Esophagus squamous epithelium (tissue), 5 donors: ENCODE measurements around the gene SV2A. TPM values are rescaled to one million over a fixed set of nuclear protein-coding genes. Genes with fewer than 3 reads are reported as not detected.
"Not testable (repeated sequence)": the region's sequence is repeated elsewhere in the genome, so short reads cannot be mapped to it uniquely, and the experiment has no call there.

Experiments
- DNase-seq: peaks from one replicate; lab custom pipeline; 2025; lab: John Stamatoyannopoulos, UW
- H3K27ac ChIP-seq, 4 donors: fragments of 200-600 bp; sonication (generic); one replicate each; pipeline ENCODE4 v1.5.1; 2016 to 2019; ENCODE audit warnings: mild to moderate bottlenecking in 1 of 4
- H3K27me3 ChIP-seq, 4 donors: fragments of 200-600 bp; sonication (generic); 1 replicate in 3 of 4; 2 replicates in 1 of 4; pipeline versions ENCODE4 v1.5.1 to v1.6.0; 2017 to 2021; ENCODE audit warnings: antibody characterized with exemption in 1 of 4
- H3K36me3 ChIP-seq, 3 donors: fragments of 200-600 bp; sonication (generic); one replicate each; pipeline ENCODE4 v1.5.1; 2016 to 2019
- H3K4me1 ChIP-seq, 3 donors: fragments of 200-600 bp; sonication (generic); one replicate each; pipeline ENCODE4 v1.5.1; 2017 to 2019
- H3K4me3 ChIP-seq, 4 donors: fragments of 200-600 bp; sonication (generic); 1 replicate in 3 of 4; 2 replicates in 1 of 4; pipeline ENCODE4 v1.5.1; 2016 to 2019; ENCODE audit warnings: mild to moderate bottlenecking in 2 of 4, moderate library complexity in 1 of 4
- H3K9me3 ChIP-seq, 3 donors: fragments of 200-600 bp; sonication (generic); one replicate each; pipeline ENCODE4 v1.5.1; 2016 to 2019
- POLR2A ChIP-seq, 4 donors: fragments of 450-650 bp; IDR thresholded peaks; one replicate each; pipeline ENCODE4 v1.6.1; 2017; ENCODE audit warnings: antibody characterized with exemption in 4 of 4, mild to moderate bottlenecking in 4 of 4, moderate library complexity in 3 of 4
- WGBS, 2 donors: methylation state at CpG; one replicate each; pipeline ENCODE4 v1.1.5; 2018; 5-methylcytosine and 5-hydroxymethylcytosine counted together
- intact Hi-C: fragments of 100-400 bp; cut with DNase I; formaldehyde crosslinking; loops from one replicate; pipeline ENCODE4 v1.15.0; 2022
- total RNA-seq, 4 donors: library from RNA; depleted of rRNA; stranded (reverse); fragments of >200 nt; gene quantifications; one replicate each; pipeline ENCODE4 v1.1.0, GENCODE V29; 2016
- TF ChIP-seq, protein P1 (sequence below), 6 experiments: fragments of 450-650 bp in 4 of 6; fragments of 200-600 bp in 2 of 6; sonication (generic) in 2 of 6; IDR thresholded peaks; one replicate each; pipeline ENCODE4 v1.5.1; 2016 to 2019; ENCODE audit warnings: antibody characterized with exemption in 6 of 6, mild to moderate bottlenecking in 4 of 6, moderate library complexity in 4 of 6
- donor health status: DM: yes; HTN: yes; CAD: no.

The SV2A gene
- total RNA-seq, 4 donors from 2014 or later, result 0.11 to 2.1 (median 1.1) TPM

DNA sequence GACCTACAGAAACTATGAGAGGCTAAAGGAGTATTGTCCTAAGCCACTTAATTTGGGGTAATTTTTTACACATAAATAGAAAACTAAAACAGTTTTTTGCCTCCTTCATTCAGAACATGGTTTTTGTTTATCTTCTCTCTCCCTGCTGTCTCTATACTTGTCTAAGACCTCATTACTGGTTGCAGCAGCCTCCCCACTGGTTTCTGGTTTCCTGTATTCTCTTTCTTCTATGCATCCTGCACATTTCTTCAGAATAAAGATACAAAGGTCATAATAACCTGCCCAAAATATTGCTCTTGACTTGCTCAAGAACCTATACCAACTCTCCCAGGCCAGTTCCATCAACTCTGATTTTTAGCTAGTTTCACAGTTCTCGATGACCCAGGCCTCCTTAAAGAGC is 38.1 kb downstream of the SV2A start:
- intact Hi-C loops, result no loop called here
- TF ChIP-seq POLR2A (IDR thresholded peaks at IDR 0.05), result peak in 1 of 4 donors; percentile 12
- TF ChIP-seq, protein P1, sequence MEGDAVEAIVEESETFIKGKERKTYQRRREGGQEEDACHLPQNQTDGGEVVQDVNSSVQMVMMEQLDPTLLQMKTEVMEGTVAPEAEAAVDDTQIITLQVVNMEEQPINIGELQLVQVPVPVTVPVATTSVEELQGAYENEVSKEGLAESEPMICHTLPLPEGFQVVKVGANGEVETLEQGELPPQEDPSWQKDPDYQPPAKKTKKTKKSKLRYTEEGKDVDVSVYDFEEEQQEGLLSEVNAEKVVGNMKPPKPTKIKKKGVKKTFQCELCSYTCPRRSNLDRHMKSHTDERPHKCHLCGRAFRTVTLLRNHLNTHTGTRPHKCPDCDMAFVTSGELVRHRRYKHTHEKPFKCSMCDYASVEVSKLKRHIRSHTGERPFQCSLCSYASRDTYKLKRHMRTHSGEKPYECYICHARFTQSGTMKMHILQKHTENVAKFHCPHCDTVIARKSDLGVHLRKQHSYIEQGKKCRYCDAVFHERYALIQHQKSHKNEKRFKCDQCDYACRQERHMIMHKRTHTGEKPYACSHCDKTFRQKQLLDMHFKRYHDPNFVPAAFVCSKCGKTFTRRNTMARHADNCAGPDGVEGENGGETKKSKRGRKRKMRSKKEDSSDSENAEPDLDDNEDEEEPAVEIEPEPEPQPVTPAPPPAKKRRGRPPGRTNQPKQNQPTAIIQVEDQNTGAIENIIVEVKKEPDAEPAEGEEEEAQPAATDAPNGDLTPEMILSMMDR (IDR thresholded peaks at IDR 0.05), result no peak
- Histone ChIP-seq H3K4me3 (no peak overlapping the region), H3K9me3 (no peaks in the 10 kb centered on the region), H3K36me3 (no peaks in the 10 kb centered on the region), H3K27ac (no peak overlapping the region), H3K27me3 (no peaks in the 10 kb centered on the region), H3K4me1 (peaks cover 3 to 15% (median 5%) of the 10 kb centered on the region in 3 donors)
- DNase-seq, result no peak
- WGBS, 2 donors, result 85 to 88% methylated on average over 1 of the region's 1 CpG

DNA sequence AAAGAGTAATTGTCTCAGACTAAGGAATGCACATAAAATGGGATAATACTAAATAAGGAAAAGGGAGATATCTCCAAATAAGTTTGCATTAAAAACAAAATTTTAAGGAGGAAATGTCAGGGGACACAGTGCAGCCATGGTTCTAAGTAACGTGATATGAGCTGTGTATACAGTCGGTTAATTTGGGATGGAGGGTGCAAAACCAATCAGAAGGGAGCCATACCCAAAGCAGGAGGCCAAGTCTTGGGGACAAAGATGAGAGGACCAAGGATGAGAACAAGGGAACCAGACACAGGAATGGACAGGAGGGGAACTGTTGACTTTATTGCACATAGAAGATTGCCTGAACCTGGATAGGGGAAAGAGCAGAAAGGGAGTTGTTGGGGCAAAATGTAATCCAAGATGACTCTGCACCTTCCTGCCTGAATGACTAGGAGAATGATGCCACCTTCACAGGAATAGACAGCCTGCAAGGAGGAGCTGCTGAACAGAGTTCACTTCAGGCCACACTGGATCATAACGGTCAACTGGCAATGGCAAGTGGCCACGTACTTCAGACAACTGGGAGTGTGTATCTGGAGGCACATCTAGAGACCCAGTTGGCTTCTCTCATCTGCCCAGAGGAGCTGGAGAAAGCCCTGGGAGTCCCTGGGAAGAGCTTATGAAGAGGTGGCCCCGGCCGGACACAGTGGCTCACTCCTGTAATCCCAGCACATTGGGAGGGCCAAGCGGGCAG is 40.3 kb downstream of the SV2A start:
- no peak for DNase-seq
- intact Hi-C loops, result no loop called here
- Histone ChIP-seq H3K4me3 (no peak overlapping the region), H3K4me1 (no peaks in the 10 kb centered on the region), H3K27me3 (no peaks in the 10 kb centered on the region), H3K9me3 (no peaks in the 10 kb centered on the region), H3K27ac (no peak overlapping the region), H3K36me3 (no peaks in the 10 kb centered on the region)
- 88 to 91% methylated on average over 4 to 5 of the region's 7 CpGs for WGBS, 2 donors
- TF ChIP-seq, protein P1 (IDR thresholded peaks at IDR 0.05), result no peak
- TF ChIP-seq POLR2A (IDR thresholded peaks at IDR 0.05), result no peak

GRCh38 chr1:149873060-149873459 is 44.6 kb downstream of the SV2A start:
- DNase-seq, H3K4me3 ChIP-seq, H3K27me3 ChIP-seq, H3K9me3 ChIP-seq, H3K36me3 ChIP-seq, intact Hi-C loops, H3K4me1 ChIP-seq, H3K27ac ChIP-seq: not testable (repeated sequence)
- WGBS, 2 donors, result no CpG with 5 or more reads among the region's 4 CpGs

DNA sequence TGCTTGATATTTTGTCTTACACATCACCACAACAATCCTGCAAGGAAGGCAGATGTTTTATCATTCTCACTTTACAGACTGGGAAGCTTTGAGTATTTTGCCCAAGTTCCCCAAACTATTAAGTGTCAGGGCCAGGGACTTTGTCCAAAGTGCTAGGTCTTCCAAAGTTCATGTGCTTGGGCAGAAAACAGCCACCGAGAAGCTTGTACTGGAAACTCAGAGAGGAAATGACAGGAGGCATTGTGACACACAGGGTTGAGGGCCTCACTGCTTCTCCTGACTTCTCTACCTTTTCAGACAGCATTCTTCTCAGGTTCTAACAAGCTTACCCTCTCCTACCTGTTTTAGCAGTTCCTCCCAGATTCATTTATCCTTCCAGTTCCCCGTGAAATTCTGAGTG is 50.8 kb downstream of the SV2A start:
- no CpG with 5 or more reads among the region's 2 CpGs for WGBS, 2 donors
- H3K9me3 ChIP-seq, H3K27me3 ChIP-seq, H3K36me3 ChIP-seq, DNase-seq, H3K4me3 ChIP-seq, intact Hi-C loops, H3K27ac ChIP-seq, H3K4me1 ChIP-seq: not testable (repeated sequence)

DNA sequence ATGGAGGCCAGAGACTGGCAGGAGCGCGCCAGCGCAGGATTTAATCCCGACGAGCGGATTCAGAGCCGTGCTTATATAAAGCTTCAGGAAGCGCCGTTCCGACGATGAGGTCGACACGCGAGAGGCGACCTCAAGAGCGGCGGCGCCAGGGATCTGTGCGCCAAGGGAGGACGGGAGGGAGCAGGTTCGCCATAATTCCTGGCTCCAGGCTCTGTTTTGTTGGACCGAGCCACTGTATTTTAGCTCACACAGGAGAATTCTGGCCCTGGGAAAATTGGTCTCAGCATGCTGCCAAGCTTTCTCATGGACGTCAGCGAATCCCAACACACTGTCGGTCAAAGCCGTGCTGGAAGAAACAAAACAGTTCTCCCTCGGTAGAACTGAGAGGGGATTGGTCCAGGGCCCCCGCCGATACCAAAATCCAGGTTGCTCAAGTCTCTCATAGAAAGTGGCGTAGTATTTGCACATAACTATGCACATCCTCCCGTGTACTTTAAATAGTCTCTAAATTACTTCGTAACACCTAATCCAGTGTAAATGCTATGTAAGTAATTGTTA is 56.1 kb downstream of the SV2A start:
- intact Hi-C loops, H3K27me3 ChIP-seq, H3K27ac ChIP-seq, H3K9me3 ChIP-seq, H3K36me3 ChIP-seq, DNase-seq, H3K4me3 ChIP-seq, H3K4me1 ChIP-seq: not testable (repeated sequence)
- WGBS, 2 donors, result no CpG with 5 or more reads among the region's 32 CpGs

GRCh38 chr1:149860684-149861496 is 56.8 kb downstream of the SV2A start:
- WGBS, 2 donors, result no CpG with 5 or more reads among the region's 55 CpGs
- H3K4me1 ChIP-seq, intact Hi-C loops: not testable (repeated sequence)

DNA sequence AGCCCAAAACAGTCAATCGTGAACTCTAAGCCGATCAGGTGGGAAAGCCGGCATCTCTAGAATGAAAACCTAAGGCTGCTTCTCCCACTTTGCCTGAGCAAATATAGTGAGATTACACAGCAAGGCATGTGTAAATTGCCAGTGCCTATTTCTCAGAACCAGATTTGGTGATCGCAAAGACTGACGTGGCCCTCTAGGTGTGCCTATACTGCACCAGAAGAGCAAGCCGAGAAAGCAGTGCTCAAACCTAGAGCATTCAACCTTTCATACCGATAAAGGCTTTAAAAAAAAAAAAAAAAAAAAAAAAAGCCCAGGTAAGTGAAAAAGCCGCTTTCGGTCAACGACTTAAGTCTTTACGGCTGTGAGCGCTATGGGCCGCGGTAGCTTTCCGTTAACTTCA is 57.4 kb downstream of the SV2A start:
- H3K36me3 ChIP-seq, H3K4me3 ChIP-seq, H3K4me1 ChIP-seq, H3K27me3 ChIP-seq, H3K9me3 ChIP-seq, DNase-seq, H3K27ac ChIP-seq, intact Hi-C loops: not testable (repeated sequence)
- no CpG with 5 or more reads among the region's 15 CpGs for WGBS, 2 donors

More at GRCh38 chr1:149860684-149861496, 56.8 kb downstream of the SV2A start:
- not testable (repeated sequence) for H3K9me3 ChIP-seq, H3K36me3 ChIP-seq, DNase-seq, H3K4me3 ChIP-seq, H3K27ac ChIP-seq, H3K27me3 ChIP-seq

Other genes with a start within 250 kb of the SV2A start
- 1 to 10 TPM in 1 of 4 donors, under 1 TPM in 2, not detected in 1; 0.22 to 3.7 (median 0.76) TPM for gene FCGR1A, start 135.2 kb downstream of the SV2A start, total RNA-seq
- gene BOLA1, start 18.3 kb downstream of the SV2A start, total RNA-seq, result 10 to 100 TPM; 11.0 to 31.7 (median 23.4) TPM
- 10 to 100 TPM in 3 of 4 donors, 1 to 10 TPM in 1; 7.6 to 16.9 (median 14.1) TPM for gene SF3B4, start 10.0 kb upstream of the SV2A start, total RNA-seq
- gene MTMR11, start 19.0 kb upstream of the SV2A start, total RNA-seq, result 10 to 100 TPM in 2 of 4 donors, 1 to 10 TPM in 2; 3.9 to 13.5 (median 10.6) TPM
- 10 to 100 TPM in 1 of 4 donors, 1 to 10 TPM in 3; 8.5 to 12.6 (median 9.1) TPM for gene OTUD7B, start 92.9 kb upstream of the SV2A start, total RNA-seq
- gene VPS45, start 149.9 kb upstream of the SV2A start, total RNA-seq, result 10 to 100 TPM; 23.4 to 31.7 (median 29.1) TPM
- gene PLEKHO1, start 232.1 kb upstream of the SV2A start, total RNA-seq, result 10 to 100 TPM in 2 of 4 donors, 1 to 10 TPM in 2; 6.0 to 46.9 (median 13.3) TPM